ENCODE data around the gene PNLIPRP3.

Gene PNLIPRP3

DNA sequence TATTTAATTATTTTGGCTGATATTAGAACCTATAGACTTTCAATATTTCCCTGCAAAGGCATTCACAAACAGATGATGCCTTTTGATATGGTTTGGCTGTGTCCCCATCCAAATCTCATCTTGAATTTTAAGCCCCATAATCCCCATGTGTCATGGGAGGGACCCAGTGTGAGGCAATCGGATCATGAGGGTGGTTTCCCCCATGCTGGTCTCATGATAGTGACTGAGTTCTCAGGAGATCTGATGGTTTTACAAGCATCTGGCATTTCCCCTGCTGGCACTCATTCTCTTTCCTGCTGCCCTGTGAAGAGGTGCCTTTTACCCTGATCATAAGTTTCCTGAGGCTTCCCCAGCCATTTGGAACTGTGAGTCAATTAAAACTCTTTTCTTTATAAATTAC lies 9.3 kb upstream of the PNLIPRP3 start:
- Histone ChIP-seq H3K9me3 (ENCODE audit: control insufficient read depth, low read length) (no peaks in the 10 kb centered on the region), H3K4me3 (ENCODE audit: low read length) (no peak overlapping the region), H3K4me1 (ENCODE audit: control insufficient read depth, insufficient read depth, low read length) (no peaks in the 10 kb centered on the region), H3K36me3 (ENCODE audit: control insufficient read depth, insufficient read depth, low read length) (no peaks in the 10 kb centered on the region), H3K27me3 (ENCODE audit: control insufficient read depth, insufficient read depth, low read length) (no peaks in the 10 kb centered on the region), H3K9ac (ENCODE audit: low read length) (no peak overlapping the region)

DNA sequence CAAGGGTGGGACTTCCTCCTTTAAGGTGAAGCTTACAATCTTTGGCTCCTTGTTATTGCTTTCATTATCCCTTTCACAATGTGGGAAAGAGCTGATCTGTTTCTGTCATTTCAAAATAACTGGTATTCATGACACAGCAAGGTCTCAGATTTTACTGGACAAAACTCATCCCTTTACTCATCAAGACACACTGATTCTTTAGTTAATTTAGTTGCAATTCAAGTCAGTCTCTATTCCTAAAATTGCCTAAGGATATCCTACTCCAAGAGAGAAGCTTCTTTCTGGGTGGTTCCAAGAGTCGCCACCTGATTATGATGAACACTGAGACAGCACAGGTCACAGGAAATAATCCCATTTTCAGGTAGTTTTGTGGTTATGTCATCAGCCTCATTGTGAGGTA lies 5.8 kb upstream of the PNLIPRP3 start:
- Histone ChIP-seq H3K36me3 (ENCODE audit: control insufficient read depth, insufficient read depth, low read length) (no peaks in the 10 kb centered on the region), H3K4me1 (ENCODE audit: control insufficient read depth, insufficient read depth, low read length) (no peaks in the 10 kb centered on the region), H3K9ac (ENCODE audit: low read length) (no peak overlapping the region), H3K9me3 (ENCODE audit: control insufficient read depth, low read length) (no peaks in the 10 kb centered on the region), H3K4me3 (ENCODE audit: low read length) (no peak overlapping the region), H3K27me3 (ENCODE audit: control insufficient read depth, insufficient read depth, low read length) (no peaks in the 10 kb centered on the region)

DNA sequence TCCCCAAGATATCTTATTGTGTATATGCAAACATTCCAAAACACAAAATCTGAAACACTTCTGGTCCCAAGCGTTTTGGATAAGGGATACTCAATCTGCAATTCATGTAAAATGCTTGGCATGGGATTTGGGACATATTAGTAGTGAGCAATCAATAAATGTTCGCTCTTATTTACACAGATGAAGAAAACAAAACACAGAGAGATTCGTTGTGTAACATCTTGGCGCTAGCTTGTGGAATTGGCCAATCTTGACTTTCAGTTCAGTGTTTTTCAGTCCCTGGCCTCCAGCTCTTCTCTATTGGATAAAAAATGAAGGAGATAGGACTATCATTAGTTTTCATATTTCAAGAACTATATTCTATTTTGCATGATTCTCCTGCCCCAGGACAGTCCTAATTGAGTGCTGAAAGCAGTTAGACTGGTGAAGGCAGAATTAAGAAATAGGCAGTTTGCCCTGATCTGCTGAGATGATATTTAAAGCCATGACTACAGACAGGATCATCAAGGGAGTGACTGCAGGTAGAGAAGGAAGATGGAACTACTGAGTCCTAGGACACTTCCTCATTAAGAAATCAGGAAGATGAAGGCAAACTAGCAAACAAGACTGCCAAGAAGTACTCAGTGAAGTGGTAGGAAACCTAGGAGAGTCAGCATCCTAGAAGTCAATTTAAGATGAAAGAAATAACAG lies 1.8 kb downstream of the PNLIPRP3 start:
- H3K4me3 ChIP-seq (ENCODE audit: low read length) = no peak overlapping the region
- no peaks in the 10 kb centered on the region for H3K27me3 ChIP-seq (ENCODE audit: control insufficient read depth, insufficient read depth, low read length)
- no peaks in the 10 kb centered on the region for H3K9me3 ChIP-seq (ENCODE audit: control insufficient read depth, low read length)
- no peak overlapping the region for H3K9ac ChIP-seq (ENCODE audit: low read length)
- no peaks in the 10 kb centered on the region for H3K4me1 ChIP-seq (ENCODE audit: control insufficient read depth, insufficient read depth, low read length)
- H3K36me3 ChIP-seq (ENCODE audit: control insufficient read depth, insufficient read depth, low read length) = no peaks in the 10 kb centered on the region

DNA sequence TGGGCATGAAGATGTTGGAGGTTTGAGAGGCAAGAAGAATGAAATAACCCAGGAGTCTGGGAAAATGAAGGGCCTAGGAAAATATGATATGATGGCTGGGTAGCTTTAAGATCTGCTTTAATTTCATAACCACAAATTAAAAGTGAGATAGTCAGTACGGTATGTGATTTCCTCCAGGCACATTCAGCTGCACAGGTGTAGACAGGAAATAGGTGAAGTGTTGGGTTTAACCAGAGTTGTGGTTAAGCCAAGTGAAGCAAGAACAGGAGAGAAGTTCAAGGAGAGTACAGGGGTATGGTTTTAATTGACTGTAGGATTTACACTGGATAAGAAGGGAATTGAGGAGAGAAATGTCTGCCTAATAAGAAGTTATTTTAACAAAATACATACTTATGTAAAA lies 2.6 kb downstream of the PNLIPRP3 start:
- Histone ChIP-seq H3K9ac (ENCODE audit: low read length) (no peak overlapping the region), H3K36me3 (ENCODE audit: control insufficient read depth, insufficient read depth, low read length) (no peaks in the 10 kb centered on the region), H3K4me1 (ENCODE audit: control insufficient read depth, insufficient read depth, low read length) (no peaks in the 10 kb centered on the region), H3K4me3 (ENCODE audit: low read length) (no peak overlapping the region), H3K27me3 (ENCODE audit: control insufficient read depth, insufficient read depth, low read length) (no peaks in the 10 kb centered on the region), H3K9me3 (ENCODE audit: control insufficient read depth, low read length) (no peaks in the 10 kb centered on the region)

DNA sequence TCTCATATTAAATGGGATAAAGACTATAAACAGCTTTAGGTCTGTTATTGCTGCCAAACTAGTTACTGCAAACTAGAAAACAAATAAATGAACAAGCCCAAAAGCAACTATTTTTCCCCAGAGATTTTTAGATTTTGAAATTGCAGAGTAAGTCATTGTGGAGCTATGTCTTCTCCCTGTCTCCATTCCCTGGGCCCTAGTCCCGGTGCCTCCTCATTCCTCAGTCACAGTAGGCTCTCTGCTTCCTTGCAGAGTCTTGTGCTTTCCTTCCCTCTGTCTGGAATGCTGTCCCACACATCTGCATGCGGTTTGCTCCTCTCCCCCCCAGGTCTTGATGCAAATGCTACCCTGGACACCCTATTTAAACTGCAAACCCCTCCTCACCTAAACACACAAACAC lies 4.0 kb downstream of the PNLIPRP3 start:
- Histone ChIP-seq H3K27me3 (ENCODE audit: control insufficient read depth, insufficient read depth, low read length) (no peaks in the 10 kb centered on the region), H3K36me3 (ENCODE audit: control insufficient read depth, insufficient read depth, low read length) (no peaks in the 10 kb centered on the region), H3K9ac (ENCODE audit: low read length) (no peak overlapping the region), H3K4me1 (ENCODE audit: control insufficient read depth, insufficient read depth, low read length) (no peaks in the 10 kb centered on the region), H3K4me3 (ENCODE audit: low read length) (no peak overlapping the region), H3K9me3 (ENCODE audit: control insufficient read depth, low read length) (no peaks in the 10 kb centered on the region)

DNA sequence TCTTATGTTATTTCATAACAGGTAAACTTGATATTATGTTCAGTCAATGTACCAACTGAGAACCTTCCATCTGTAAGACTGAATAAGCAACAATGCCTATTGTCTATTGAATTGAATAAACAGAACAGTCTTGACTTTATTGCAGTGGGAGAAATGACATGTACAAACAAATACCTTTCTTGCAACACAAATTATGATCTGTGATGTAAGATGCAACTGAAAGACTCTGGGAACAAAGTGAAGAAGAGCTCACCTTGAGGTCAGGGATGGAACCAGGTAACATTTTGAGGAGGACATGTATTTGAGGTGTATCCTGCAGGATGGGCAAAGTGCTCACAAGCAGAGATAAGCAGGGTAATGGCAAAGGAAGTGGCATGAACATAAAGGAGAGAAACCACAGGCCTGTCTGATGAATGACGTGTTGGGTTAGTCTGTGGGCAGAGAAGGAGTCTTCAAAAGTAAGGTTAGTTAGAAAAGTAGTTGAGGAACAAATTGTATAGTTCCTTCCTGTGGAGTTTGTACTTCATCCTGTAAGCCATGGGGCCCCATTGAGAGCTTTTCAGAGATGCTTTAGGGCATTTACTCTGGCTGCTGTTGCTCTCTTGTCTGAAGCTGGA lies 9.5 kb downstream of the PNLIPRP3 start:
- Histone ChIP-seq H3K4me1 (ENCODE audit: control insufficient read depth, insufficient read depth, low read length) (no peaks in the 10 kb centered on the region), H3K4me3 (ENCODE audit: low read length) (no peak overlapping the region), H3K9me3 (ENCODE audit: control insufficient read depth, low read length) (no peaks in the 10 kb centered on the region), H3K27me3 (ENCODE audit: control insufficient read depth, insufficient read depth, low read length) (no peaks in the 10 kb centered on the region), H3K36me3 (ENCODE audit: control insufficient read depth, insufficient read depth, low read length) (no peaks in the 10 kb centered on the region), H3K9ac (ENCODE audit: low read length) (no peak overlapping the region)

DNA sequence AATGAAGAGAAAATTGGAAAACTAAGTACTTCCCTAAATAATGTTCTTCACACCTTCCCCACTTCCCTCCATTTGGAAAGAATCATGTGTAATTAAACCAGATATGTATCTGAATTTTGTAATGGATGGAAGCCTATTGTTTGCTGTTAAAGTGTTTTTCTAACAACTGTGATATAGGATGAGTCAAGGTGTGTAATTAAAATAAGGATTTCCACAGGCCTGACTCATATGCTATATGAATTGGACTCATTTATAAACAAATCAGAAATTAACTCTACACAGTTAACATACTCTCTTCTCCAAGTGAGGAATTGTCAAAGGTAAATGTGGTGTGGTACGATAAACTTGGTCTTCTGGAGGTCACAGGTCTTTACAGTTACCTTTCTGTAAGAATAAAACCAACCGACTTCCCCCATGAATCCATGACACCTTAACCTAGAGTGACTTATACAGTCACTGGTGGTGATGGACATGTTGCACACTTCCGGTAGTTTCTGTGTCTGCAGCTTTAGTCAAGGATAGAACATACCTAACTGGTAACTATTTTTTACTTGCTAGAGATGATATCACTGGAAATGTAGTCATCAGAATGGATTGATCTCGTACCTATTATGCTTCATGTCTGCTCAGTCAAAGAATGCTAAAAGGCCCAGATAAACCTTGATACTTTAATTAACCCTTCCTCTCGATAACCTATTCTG lies 12.8 kb downstream of the PNLIPRP3 start:
- Histone ChIP-seq H3K4me3 (ENCODE audit: low read length) (no peak overlapping the region), H3K4me1 (ENCODE audit: control insufficient read depth, insufficient read depth, low read length) (no peaks in the 10 kb centered on the region), H3K27me3 (ENCODE audit: control insufficient read depth, insufficient read depth, low read length) (no peaks in the 10 kb centered on the region), H3K9ac (ENCODE audit: low read length) (no peak overlapping the region), H3K36me3 (ENCODE audit: control insufficient read depth, insufficient read depth, low read length) (no peaks in the 10 kb centered on the region), H3K9me3 (ENCODE audit: control insufficient read depth, low read length) (no peaks in the 10 kb centered on the region)

DNA sequence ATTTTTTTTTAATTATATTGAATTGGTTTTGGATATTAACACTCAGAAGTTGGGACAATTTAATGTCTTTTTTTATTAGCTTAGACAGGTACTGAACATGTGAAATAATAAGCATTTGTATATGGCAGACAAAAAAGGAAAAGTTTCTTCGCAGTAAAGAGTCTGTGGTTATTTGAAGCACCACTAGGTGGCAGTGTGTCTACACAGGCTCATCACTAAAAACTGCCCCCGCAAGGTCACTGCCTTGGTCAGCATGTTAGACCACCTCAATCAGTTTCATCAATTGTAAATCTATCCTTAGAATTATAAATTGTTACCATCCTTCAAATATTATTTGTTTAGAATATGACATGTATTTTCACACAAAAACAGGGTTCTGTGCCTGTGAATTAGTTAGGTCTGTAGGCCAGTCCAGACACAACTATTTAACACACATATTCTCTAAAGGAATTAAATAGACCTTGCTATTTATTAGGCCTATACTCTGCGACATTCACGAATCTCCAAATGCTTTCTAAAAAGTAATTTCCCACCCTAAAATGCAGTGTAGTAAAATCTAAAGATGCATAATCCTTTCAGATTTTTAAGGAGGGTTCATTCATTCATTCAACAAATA lies 17.0 kb downstream of the PNLIPRP3 start:
- Histone ChIP-seq H3K9me3 (ENCODE audit: control insufficient read depth, low read length) (no peaks in the 10 kb centered on the region), H3K27me3 (ENCODE audit: control insufficient read depth, insufficient read depth, low read length) (no peaks in the 10 kb centered on the region), H3K4me1 (ENCODE audit: control insufficient read depth, insufficient read depth, low read length) (no peaks in the 10 kb centered on the region), H3K36me3 (ENCODE audit: control insufficient read depth, insufficient read depth, low read length) (no peaks in the 10 kb centered on the region), H3K9ac (ENCODE audit: low read length) (no peak overlapping the region), H3K4me3 (ENCODE audit: low read length) (no peak overlapping the region)

DNA sequence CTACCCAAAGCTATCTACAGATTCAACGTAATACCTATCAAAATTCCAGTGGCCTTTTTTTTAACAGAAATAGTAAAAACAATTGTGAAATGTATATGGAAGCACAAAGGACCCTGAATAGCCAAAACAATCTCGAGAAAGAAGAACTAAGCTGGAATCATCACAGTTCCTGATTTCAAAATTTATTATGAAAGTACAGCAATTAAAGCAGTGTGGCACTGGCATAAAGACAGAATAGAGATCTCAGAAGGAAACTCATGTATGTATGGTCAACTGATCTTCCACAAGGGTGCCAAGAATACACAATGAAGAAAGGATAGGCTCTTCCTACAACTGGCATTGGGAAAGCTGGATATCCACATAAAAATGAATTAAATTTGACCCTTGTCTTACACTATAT lies 23.2 kb downstream of the PNLIPRP3 start:
- no peaks in the 10 kb centered on the region for H3K9me3 ChIP-seq (ENCODE audit: control insufficient read depth, low read length)
- no peak overlapping the region for H3K4me3 ChIP-seq (ENCODE audit: low read length)
- H3K9ac ChIP-seq (ENCODE audit: low read length) = no peak overlapping the region
- no peaks in the 10 kb centered on the region for H3K27me3 ChIP-seq (ENCODE audit: control insufficient read depth, insufficient read depth, low read length)
- H3K4me1 ChIP-seq (ENCODE audit: control insufficient read depth, insufficient read depth, low read length) = no peaks in the 10 kb centered on the region
- H3K36me3 ChIP-seq (ENCODE audit: control insufficient read depth, insufficient read depth, low read length) = no peaks in the 10 kb centered on the region

DNA sequence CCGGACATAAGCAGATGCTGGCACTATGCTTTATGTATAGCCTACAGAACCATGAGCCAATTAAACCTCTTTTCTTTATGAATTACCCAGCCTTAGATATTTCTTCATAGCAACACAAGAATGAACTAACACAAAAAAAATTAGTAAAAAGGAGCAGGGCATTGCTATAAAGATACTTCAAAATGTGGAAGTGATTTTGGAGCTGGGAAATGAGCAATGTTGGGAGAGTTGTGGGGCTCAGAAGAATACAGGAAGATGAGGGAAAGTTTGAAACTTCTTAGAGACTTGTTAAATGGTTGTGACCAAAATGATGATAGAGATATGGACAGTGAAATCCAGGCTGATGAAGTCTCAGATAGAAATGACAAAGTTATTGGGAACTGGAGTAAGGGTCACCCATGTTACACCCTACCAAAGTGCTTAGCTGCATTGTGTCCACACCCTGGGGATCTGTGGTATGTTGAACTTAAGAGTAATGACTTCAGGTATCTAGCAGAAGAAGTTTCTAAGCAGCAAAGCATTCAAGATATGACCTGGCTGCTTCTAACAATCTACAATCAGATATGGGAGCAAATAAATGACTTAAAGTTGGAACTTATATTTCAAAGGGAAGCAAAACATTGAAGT lies 24.2 kb downstream of the PNLIPRP3 start:
- H3K4me1 ChIP-seq (ENCODE audit: control insufficient read depth, insufficient read depth, low read length) = no peaks in the 10 kb centered on the region
- H3K4me3 ChIP-seq (ENCODE audit: low read length) = no peak overlapping the region
- H3K9me3 ChIP-seq (ENCODE audit: control insufficient read depth, low read length) = no peaks in the 10 kb centered on the region
- no peaks in the 10 kb centered on the region for H3K27me3 ChIP-seq (ENCODE audit: control insufficient read depth, insufficient read depth, low read length)
- no peak overlapping the region for H3K9ac ChIP-seq (ENCODE audit: low read length)
- no peaks in the 10 kb centered on the region for H3K36me3 ChIP-seq (ENCODE audit: control insufficient read depth, insufficient read depth, low read length)

DNA sequence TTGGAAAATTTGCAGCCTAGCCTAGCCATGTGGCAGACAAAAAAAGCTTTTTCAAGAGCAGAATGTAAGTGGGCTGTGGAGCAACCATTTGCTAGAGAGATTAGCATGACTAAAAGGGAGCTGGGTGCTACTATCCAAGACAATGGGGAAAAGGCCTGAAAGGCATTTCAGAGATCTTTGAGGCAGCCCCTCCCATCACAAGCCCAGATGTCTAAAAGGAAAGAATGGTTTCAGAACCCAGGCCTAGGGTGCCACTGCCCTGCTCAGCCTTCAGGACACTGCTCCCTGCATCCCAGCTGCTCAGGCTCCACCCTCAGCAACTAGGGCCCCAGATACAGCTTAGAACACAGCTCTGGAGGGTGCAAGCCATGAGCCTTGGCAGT lies 24.7 kb downstream of the PNLIPRP3 start:
- no peaks in the 10 kb centered on the region for H3K27me3 ChIP-seq (ENCODE audit: control insufficient read depth, insufficient read depth, low read length)
- H3K36me3 ChIP-seq (ENCODE audit: control insufficient read depth, insufficient read depth, low read length) = no peaks in the 10 kb centered on the region
- H3K4me3 ChIP-seq (ENCODE audit: low read length) = no peak overlapping the region
- no peaks in the 10 kb centered on the region for H3K4me1 ChIP-seq (ENCODE audit: control insufficient read depth, insufficient read depth, low read length)
- H3K9ac ChIP-seq (ENCODE audit: low read length) = no peak overlapping the region
- H3K9me3 ChIP-seq (ENCODE audit: control insufficient read depth, low read length) = no peaks in the 10 kb centered on the region

DNA sequence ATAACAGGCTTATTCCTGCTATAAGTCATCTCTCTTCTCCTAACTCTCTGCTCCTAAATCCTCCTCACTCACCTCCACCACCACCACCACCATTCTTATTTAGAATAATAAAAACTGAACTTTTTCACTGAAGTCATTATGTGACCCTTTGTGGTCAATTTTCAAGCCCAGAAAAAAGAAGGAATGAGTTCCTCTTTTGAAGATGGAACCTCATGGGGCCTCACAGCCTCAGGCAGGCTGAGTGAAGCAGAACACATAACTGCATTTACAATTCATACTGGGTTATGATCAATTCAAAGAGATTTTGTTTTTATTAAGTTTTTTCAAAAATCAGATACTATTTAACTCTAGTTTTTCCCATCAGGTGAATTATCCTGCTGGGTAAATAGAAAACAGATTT lies 29.8 kb downstream of the PNLIPRP3 start:
- Histone ChIP-seq H3K9me3 (ENCODE audit: control insufficient read depth, low read length) (no peaks in the 10 kb centered on the region), H3K4me1 (ENCODE audit: control insufficient read depth, insufficient read depth, low read length) (no peaks in the 10 kb centered on the region), H3K36me3 (ENCODE audit: control insufficient read depth, insufficient read depth, low read length) (no peaks in the 10 kb centered on the region), H3K27me3 (ENCODE audit: control insufficient read depth, insufficient read depth, low read length) (no peaks in the 10 kb centered on the region), H3K4me3 (ENCODE audit: low read length) (no peak overlapping the region), H3K9ac (ENCODE audit: low read length) (no peak overlapping the region)

All from mucosa of stomach (tissue), 1 donor.